H1 (cell line): ENCODE data around the gene ERVV-1. TPM values are rescaled to one million over a fixed set of nuclear protein-coding genes. Genes with fewer than 3 reads are reported as not detected.

Experiments
- CTCF ChIA-PET: fragments of 300-600 bp; sonication (Branson Sonifier 250); formaldehyde crosslinking; loops from one replicate; lab custom pipeline; 2021; ENCODE audit not compliant: partially characterized antibody; lab: Charles Lee
- POLR2A ChIA-PET: fragments of 300-600 bp; sonication (Branson Sonifier 250); formaldehyde crosslinking; loops from one replicate; lab custom pipeline; 2021; ENCODE audit warnings: inconsistent platforms; ENCODE audit not compliant: partially characterized antibody; lab: Charles Lee
- DNase-seq, 2 experiments: peaks; one replicate each; pipeline versions ENCODE4 v3.0.0 to v3.0.0-alpha.2; 2010 to 2022; ENCODE audit warnings: low spot score in 2 of 2, low read depth in 1 of 2, mixed read lengths in 1 of 2
- FAIRE-seq: peaks from 2 replicates; lab custom pipeline; 2011; peaks lifted over from hg19 to GRCh38; lab: Jason Lieb, UNC
- H2AFZ ChIP-seq: 2 replicates; pipeline ENCODE4 v1.8.1; 2012; ENCODE audit warnings: low read length, inconsistent platforms
- H2AK5ac ChIP-seq: 2 replicates; pipeline ENCODE4 v1.6.1; 2013; ENCODE audit warnings: low read depth, low read length
- H2BK120ac ChIP-seq: replicated peaks from 2 replicates; pipeline ENCODE3; 2013; ENCODE audit warnings: low read depth, low read length, inconsistent platforms
- H2BK12ac ChIP-seq: 2 replicates; pipeline ENCODE4 v1.6.1; 2013; ENCODE audit warnings: low read depth, low read length
- H2BK15ac ChIP-seq: 2 replicates; pipeline ENCODE4 v1.6.1; 2013; ENCODE audit warnings: low read length
- H2BK20ac ChIP-seq: 2 replicates; pipeline ENCODE4 v1.6.1; 2013; ENCODE audit warnings: low read length
- H2BK5ac ChIP-seq: 2 replicates; pipeline ENCODE4 v1.6.1; 2013; ENCODE audit warnings: low read depth, low read length
- H3K14ac ChIP-seq: 2 replicates; pipeline ENCODE4 v1.6.1; 2013; ENCODE audit warnings: inconsistent platforms; ENCODE audit not compliant: insufficient read length
- H3K18ac ChIP-seq: 2 replicates; pipeline ENCODE4 v1.6.1; 2013; ENCODE audit warnings: low read length; ENCODE audit errors: extremely low read depth
- H3K23ac ChIP-seq: 2 replicates; pipeline ENCODE4 v1.6.1; 2013; ENCODE audit warnings: inconsistent platforms; ENCODE audit not compliant: insufficient read length
- H3K23me2 ChIP-seq: 2 replicates; pipeline ENCODE4 v1.6.1; 2013; ENCODE audit warnings: low read depth, low read length
- H3K27ac ChIP-seq: 2 replicates; pipeline ENCODE4 v1.6.1; 2011; ENCODE audit warnings: low read depth, low read length, inconsistent platforms
- H3K27me3 ChIP-seq, 4 experiments: replicated peaks in 1 of 4; 1 replicate in 1 of 4; 2 replicates in 3 of 4; pipeline versions ENCODE4 v1.6.1 to v1.8.1; 2011 to 2013; ENCODE audit warnings: low read length in 3 of 4, mild to moderate bottlenecking in 3 of 4, inconsistent platforms in 2 of 4, mixed read lengths in 2 of 4, moderate library complexity in 1 of 4; ENCODE audit not compliant: control insufficient read depth in 3 of 4, insufficient read depth in 3 of 4; ENCODE audit errors: extremely low read depth in 1 of 4
- H3K36me3 ChIP-seq, 4 experiments: 2 replicates each; pipeline versions ENCODE4 v1.6.1 to v1.8.1; 2011 to 2013; ENCODE audit warnings: mild to moderate bottlenecking in 4 of 4, low read length in 3 of 4, moderate library complexity in 2 of 4, control low read depth in 1 of 4, inconsistent platforms in 1 of 4; ENCODE audit not compliant: insufficient read depth in 4 of 4, control insufficient read depth in 2 of 4
- H3K4ac ChIP-seq: replicated peaks from 2 replicates; pipeline ENCODE3; 2013; ENCODE audit warnings: low read length, low read depth, mixed read lengths, inconsistent platforms; ENCODE audit not compliant: insufficient read length
- H3K4me1 ChIP-seq, 4 experiments: replicated peaks in 1 of 4; 1 replicate in 1 of 4; 2 replicates in 3 of 4; pipeline versions ENCODE4 v1.6.1 to v1.8.1; 2011 to 2013; ENCODE audit warnings: low read length in 3 of 4, inconsistent platforms in 2 of 4, mixed read lengths in 1 of 4; ENCODE audit not compliant: insufficient read depth in 4 of 4, control insufficient read depth in 3 of 4
- H3K4me2 ChIP-seq, 2 experiments: 2 replicates each; pipeline versions ENCODE4 v1.6.1 to v1.8.1; 2011 to 2013; ENCODE audit warnings: low read depth in 2 of 2, low read length in 2 of 2, control low read depth in 1 of 2, inconsistent platforms in 1 of 2, mild to moderate bottlenecking in 1 of 2; ENCODE audit not compliant: insufficient read depth in 1 of 2
- H3K4me3 ChIP-seq, 4 experiments: fragments of 200-600, 300-600 bp in 1 of 4; sonication (generic), shearing (Covaris generic), sonication (Bioruptor Twin) in 1 of 4; 2 replicates each; pipeline versions ENCODE4 v1.5.1 to v1.8.1; 2011 to 2016; ENCODE audit warnings: low read length in 4 of 4, low read depth in 3 of 4, control low read depth in 2 of 4, inconsistent platforms in 2 of 4, mild to moderate bottlenecking in 2 of 4, mixed read lengths in 1 of 4, moderate library complexity in 1 of 4; ENCODE audit not compliant: insufficient read depth in 2 of 4; ENCODE audit errors: extremely low read depth in 1 of 4
- H3K56ac ChIP-seq: replicated peaks from 2 replicates; pipeline ENCODE3; 2013; ENCODE audit warnings: low read depth, mild to moderate bottlenecking, mixed read lengths, low read length, inconsistent platforms; ENCODE audit not compliant: insufficient read length
- H3K79me1 ChIP-seq: 2 replicates; pipeline ENCODE4 v1.6.1; 2013; ENCODE audit warnings: low read depth, low read length, control low read depth
- H3K79me2 ChIP-seq, 2 experiments: 2 replicates each; pipeline versions ENCODE4 v1.6.1 to v1.8.1; 2012 to 2013; ENCODE audit warnings: low read length in 2 of 2, mild to moderate bottlenecking in 2 of 2, inconsistent platforms in 1 of 2; ENCODE audit not compliant: insufficient read depth in 2 of 2, control insufficient read depth in 1 of 2
- H3K9ac ChIP-seq, 4 experiments: replicated peaks in 1 of 4; 1 replicate in 1 of 4; 2 replicates in 3 of 4; pipeline versions ENCODE4 v1.6.1 to v1.8.1; 2011 to 2013; ENCODE audit warnings: low read depth in 3 of 4, low read length in 3 of 4, control low read depth in 2 of 4, mild to moderate bottlenecking in 2 of 4, moderate library complexity in 2 of 4, inconsistent platforms in 1 of 4; ENCODE audit errors: extremely low read depth in 1 of 4
- H3K9me3 ChIP-seq, 2 experiments: 2 replicates each; pipeline versions ENCODE4 v1.6.1 to v1.8.1; 2012 to 2013; ENCODE audit warnings: mild to moderate bottlenecking in 2 of 2, moderate library complexity in 2 of 2, control low read depth in 1 of 2, inconsistent platforms in 1 of 2, low read depth in 1 of 2, low read length in 1 of 2, mixed read lengths in 1 of 2; ENCODE audit not compliant: insufficient read depth in 2 of 2
- H4K20me1 ChIP-seq, 2 experiments: replicated peaks in 1 of 2; 2 replicates each; pipeline versions ENCODE3 to v1.8.1; 2011 to 2013; ENCODE audit warnings: inconsistent platforms in 2 of 2, low read length in 2 of 2, mild to moderate bottlenecking in 1 of 2; ENCODE audit not compliant: insufficient read depth in 2 of 2, control insufficient read depth in 1 of 2
- H4K5ac ChIP-seq: 2 replicates; pipeline ENCODE4 v1.6.1; 2013; ENCODE audit warnings: low read length, low read depth, mixed read lengths, inconsistent platforms; ENCODE audit not compliant: insufficient read length
- H4K8ac ChIP-seq: 2 replicates; pipeline ENCODE4 v1.8.0; 2013; ENCODE audit warnings: mild to moderate bottlenecking, moderate library complexity, low read length, inconsistent platforms; ENCODE audit not compliant: insufficient read depth; ENCODE audit errors: extremely low read depth
- H4K91ac ChIP-seq: replicated peaks from 2 replicates; pipeline ENCODE3; 2013; ENCODE audit warnings: low read length, mixed read lengths, inconsistent platforms; ENCODE audit not compliant: insufficient read length
- CEBPB ChIP-seq: IDR thresholded peaks from 2 replicates; pipeline ENCODE4 v1.6.1; 2012; ENCODE audit warnings: low read depth, low read length
- CHD2 ChIP-seq: IDR thresholded peaks from 2 replicates; pipeline ENCODE4 v1.6.1; 2012; ENCODE audit warnings: low read length, improper control_type of control experiment
- CREB1 ChIP-seq: IDR thresholded peaks from 2 replicates; pipeline ENCODE4 v1.6.1; 2012; ENCODE audit warnings: inconsistent platforms
- GTF2F1 ChIP-seq: IDR thresholded peaks from 2 replicates; pipeline ENCODE4 v1.6.1; 2012; ENCODE audit warnings: low read depth, low read length, improper control_type of control experiment, borderline replicate concordance
- POLR2AphosphoS5 ChIP-seq: IDR thresholded peaks from 2 replicates; pipeline ENCODE4 v1.6.1; 2011; ENCODE audit warnings: low read depth, low read length
- SIRT6 ChIP-seq: IDR thresholded peaks from one replicate; pipeline ENCODE4 v1.7.1; 2012; ENCODE audit warnings: low read length, inconsistent platforms
- SUZ12 ChIP-seq: fragments of 200-600 bp; sonication (generic); IDR thresholded peaks from 2 replicates; pipeline ENCODE4 v1.6.1; 2012; ENCODE audit warnings: mild to moderate bottlenecking, inconsistent platforms, low read length, moderate library complexity, mixed read lengths
- WGBS, 2 experiments: shearing (Covaris generic) in 1 of 2; methylation state at CpG; one replicate each; pipeline versions ENCODE4 v1.1.6 to v1.1.7; 2013 to 2015; ENCODE audit warnings: low lambda C conversion rate in 2 of 2, mixed read lengths in 2 of 2, inconsistent platforms in 1 of 2, low coverage in 1 of 2, missing lambda C conversion rate in 1 of 2; ENCODE audit not compliant: insufficient replicate concordance in 2 of 2, insufficient coverage in 1 of 2, insufficient read length in 1 of 2; ENCODE audit errors: extremely low coverage in 1 of 2, missing lambda C conversion rate in 1 of 2; 5-methylcytosine and 5-hydroxymethylcytosine counted together
- polyA plus RNA-seq, 7 experiments: library from polyadenylated mRNA; depleted of rRNA in 3 of 7; stranded (reverse) in 5 of 7; unstranded in 2 of 7; fragments of >200 nt in 5 of 7; fragments of 200-250 nt in 2 of 7; gene quantifications; 1 replicate in 5 of 7; 2 replicates in 1 of 7; 4 replicates in 1 of 7; pipeline versions ENCODE4 v1.2.1 to v1.2.3, GENCODE V29; 2011 to 2013; ENCODE audit warnings: missing spikeins in 2 of 7, mixed read lengths in 2 of 7
- total RNA-seq: library from RNA; stranded (reverse); fragmentation: NEBNext Ultra II Directional; extraction: Animal tissue kit (Norgen Biotek cat#: 25700); gene quantifications from 2 replicates; pipeline ENCODE4 v1.2.1, GENCODE V29; 2021
- TF ChIP-seq, protein P1 (sequence below), 3 experiments: IDR thresholded peaks; 1 replicate in 2 of 3; 2 replicates in 1 of 3; pipeline versions ENCODE4 v1.5.1 to v1.6.1; 2011; ENCODE audit warnings: low read length in 3 of 3, mild to moderate bottlenecking in 3 of 3, inconsistent platforms in 2 of 3, low read depth in 1 of 3, moderate library complexity in 1 of 3; ENCODE audit not compliant: insufficient read depth in 1 of 3; ENCODE audit errors: control extremely low read depth in 1 of 3
- TF ChIP-seq, protein P2 (sequence below): IDR thresholded peaks from 2 replicates; pipeline ENCODE4 v1.6.1; 2011; ENCODE audit warnings: low read depth, mild to moderate bottlenecking, low read length; ENCODE audit not compliant: insufficient read depth
- TF ChIP-seq, protein P3 (sequence below): IDR thresholded peaks from 2 replicates; pipeline ENCODE4 v1.6.1; 2012; ENCODE audit warnings: low read length, inconsistent platforms

The ERVV-1 gene
- total and polyA plus RNA-seq, 2 of the 8 experiments (the other 6 are each of a cell fraction or from before 2014, with no cell fraction given), result not detected

DNA sequence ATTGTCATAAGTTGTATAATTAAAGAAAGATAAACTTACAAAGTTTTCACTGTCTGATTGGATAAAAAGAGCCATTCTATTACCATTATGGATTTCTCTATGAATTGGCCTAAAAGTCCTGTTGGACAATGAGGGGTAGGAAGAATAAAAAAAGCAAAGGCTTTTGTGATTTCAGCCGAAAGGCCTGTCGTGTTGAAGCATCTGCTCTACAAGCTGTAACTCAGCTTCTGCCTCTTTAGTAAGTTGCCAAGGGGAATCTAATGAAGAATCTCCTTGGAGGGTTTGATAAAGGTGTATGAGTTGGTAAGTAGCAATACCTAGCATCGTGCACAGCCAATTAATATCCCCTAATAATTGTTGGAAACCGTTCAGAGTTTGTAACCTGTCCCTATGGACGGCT, 25.2 kb upstream of the ERVV-1 start:
- Histone ChIP-seq H3K79me1 (no peaks in the 10 kb centered on the region), H3K14ac (no peak overlapping the region), H3K18ac (no peak overlapping the region), H2BK5ac (no peak overlapping the region), H3K27me3 (peaks cover 3 to 14% (median 12%) of the 10 kb centered on the region in 4 experiments), H2BK12ac (no peak overlapping the region), H4K20me1 (no peaks in the 10 kb centered on the region), H3K4me1 (peaks cover 0 to 7% (median 2%) of the 10 kb centered on the region in 4 experiments; a peak in 2 of 7 replicates), H3K36me3 (peaks cover 0 to 2% (median 0%) of the 10 kb centered on the region in 4 experiments; a peak in 1 of 8 replicates), H4K91ac (no peak overlapping the region), H2BK20ac (no peak overlapping the region), H2AK5ac (no peak overlapping the region), H3K56ac (no peak overlapping the region), H3K4me2 (no peak overlapping the region), H3K27ac (no peak overlapping the region), H3K4ac (no peak overlapping the region), H3K23me2 (peaks cover 7% of the 10 kb centered on the region; the same call in 1 of the 2 replicates), H2BK120ac (no peak overlapping the region), H3K79me2 (no peaks in the 10 kb centered on the region), H4K8ac (no peak overlapping the region), H3K23ac (no peak overlapping the region), H3K4me3 (no peak overlapping the region), H3K9ac (no peak overlapping the region), H2AFZ (no peak overlapping the region), H2BK15ac (no peak overlapping the region), H4K5ac (no peak overlapping the region), H3K9me3 (peaks cover 0 to 2% of the 10 kb centered on the region in 2 experiments; a peak in 1 of 4 replicates)
- FAIRE-seq, result no peak
- WGBS, 2 experiments, result 86% methylated on average over 5 of the region's 5 CpGs; no CpG with 5 or more reads in 1 of the 2 experiments
- ChIA-PET POLR2A (no interaction called here), CTCF (interaction anchor here (0.9 to 1.1 kb wide), 3 partner anchors 10 to 115 kb away, joined by 3 to 4 read pairs (median 3); no protein-coding TSS in a partner anchor)
- no peak for DNase-seq
- no peak for TF ChIP-seq SIRT6
- TF ChIP-seq POLR2AphosphoS5, result no peak
- TF ChIP-seq CEBPB, result no peak
- TF ChIP-seq, protein P1, sequence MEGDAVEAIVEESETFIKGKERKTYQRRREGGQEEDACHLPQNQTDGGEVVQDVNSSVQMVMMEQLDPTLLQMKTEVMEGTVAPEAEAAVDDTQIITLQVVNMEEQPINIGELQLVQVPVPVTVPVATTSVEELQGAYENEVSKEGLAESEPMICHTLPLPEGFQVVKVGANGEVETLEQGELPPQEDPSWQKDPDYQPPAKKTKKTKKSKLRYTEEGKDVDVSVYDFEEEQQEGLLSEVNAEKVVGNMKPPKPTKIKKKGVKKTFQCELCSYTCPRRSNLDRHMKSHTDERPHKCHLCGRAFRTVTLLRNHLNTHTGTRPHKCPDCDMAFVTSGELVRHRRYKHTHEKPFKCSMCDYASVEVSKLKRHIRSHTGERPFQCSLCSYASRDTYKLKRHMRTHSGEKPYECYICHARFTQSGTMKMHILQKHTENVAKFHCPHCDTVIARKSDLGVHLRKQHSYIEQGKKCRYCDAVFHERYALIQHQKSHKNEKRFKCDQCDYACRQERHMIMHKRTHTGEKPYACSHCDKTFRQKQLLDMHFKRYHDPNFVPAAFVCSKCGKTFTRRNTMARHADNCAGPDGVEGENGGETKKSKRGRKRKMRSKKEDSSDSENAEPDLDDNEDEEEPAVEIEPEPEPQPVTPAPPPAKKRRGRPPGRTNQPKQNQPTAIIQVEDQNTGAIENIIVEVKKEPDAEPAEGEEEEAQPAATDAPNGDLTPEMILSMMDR (IDR thresholded peaks at IDR 0.05; ENCODE audit: control extremely low read depth in 1 of 3, insufficient read depth in 1 of 3, low read depth in 1 of 3, low read length in 3 of 3), result no peak
- TF ChIP-seq, protein P2, sequence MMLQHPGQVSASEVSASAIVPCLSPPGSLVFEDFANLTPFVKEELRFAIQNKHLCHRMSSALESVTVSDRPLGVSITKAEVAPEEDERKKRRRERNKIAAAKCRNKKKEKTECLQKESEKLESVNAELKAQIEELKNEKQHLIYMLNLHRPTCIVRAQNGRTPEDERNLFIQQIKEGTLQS, result no peak
- TF ChIP-seq, protein P3, sequence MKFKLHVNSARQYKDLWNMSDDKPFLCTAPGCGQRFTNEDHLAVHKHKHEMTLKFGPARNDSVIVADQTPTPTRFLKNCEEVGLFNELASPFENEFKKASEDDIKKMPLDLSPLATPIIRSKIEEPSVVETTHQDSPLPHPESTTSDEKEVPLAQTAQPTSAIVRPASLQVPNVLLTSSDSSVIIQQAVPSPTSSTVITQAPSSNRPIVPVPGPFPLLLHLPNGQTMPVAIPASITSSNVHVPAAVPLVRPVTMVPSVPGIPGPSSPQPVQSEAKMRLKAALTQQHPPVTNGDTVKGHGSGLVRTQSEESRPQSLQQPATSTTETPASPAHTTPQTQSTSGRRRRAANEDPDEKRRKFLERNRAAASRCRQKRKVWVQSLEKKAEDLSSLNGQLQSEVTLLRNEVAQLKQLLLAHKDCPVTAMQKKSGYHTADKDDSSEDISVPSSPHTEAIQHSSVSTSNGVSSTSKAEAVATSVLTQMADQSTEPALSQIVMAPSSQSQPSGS, result no peak
- TF ChIP-seq CREB1, result no peak
- no peak for TF ChIP-seq SUZ12
- no peak for TF ChIP-seq CHD2
- TF ChIP-seq GTF2F1, result no peak
